Epithelial cell of proximal tubule (primary cell): Measurements from ENCODE around the gene BARX1. TPM values are rescaled to one million over a fixed set of nuclear protein-coding genes. Genes with fewer than 3 reads are reported as not detected.

Experiments used
- DNase-seq: peaks from one replicate; pipeline ENCODE4 v3.0.0-alpha.2; 2011; ENCODE audit warnings: low read depth
- H3K4me3 ChIP-seq: 2 replicates; pipeline ENCODE4 v1.5.1; 2011; ENCODE audit warnings: low read depth, mild to moderate bottlenecking, low read length
- total RNA-seq: library from RNA; depleted of rRNA; stranded (reverse); fragments of >200 nt; gene quantifications from 2 replicates; pipeline ENCODE4 v1.2.3, GENCODE V29; 2015
- TF ChIP-seq, protein P1 (sequence below): conservative IDR thresholded peaks from 2 replicates; pipeline ENCODE4 v1.5.1; 2012; ENCODE audit warnings: low read depth, mild to moderate bottlenecking, low read length

The BARX1 gene
- total RNA-seq, 1 donor from 2014 or later: not detected

DNA sequence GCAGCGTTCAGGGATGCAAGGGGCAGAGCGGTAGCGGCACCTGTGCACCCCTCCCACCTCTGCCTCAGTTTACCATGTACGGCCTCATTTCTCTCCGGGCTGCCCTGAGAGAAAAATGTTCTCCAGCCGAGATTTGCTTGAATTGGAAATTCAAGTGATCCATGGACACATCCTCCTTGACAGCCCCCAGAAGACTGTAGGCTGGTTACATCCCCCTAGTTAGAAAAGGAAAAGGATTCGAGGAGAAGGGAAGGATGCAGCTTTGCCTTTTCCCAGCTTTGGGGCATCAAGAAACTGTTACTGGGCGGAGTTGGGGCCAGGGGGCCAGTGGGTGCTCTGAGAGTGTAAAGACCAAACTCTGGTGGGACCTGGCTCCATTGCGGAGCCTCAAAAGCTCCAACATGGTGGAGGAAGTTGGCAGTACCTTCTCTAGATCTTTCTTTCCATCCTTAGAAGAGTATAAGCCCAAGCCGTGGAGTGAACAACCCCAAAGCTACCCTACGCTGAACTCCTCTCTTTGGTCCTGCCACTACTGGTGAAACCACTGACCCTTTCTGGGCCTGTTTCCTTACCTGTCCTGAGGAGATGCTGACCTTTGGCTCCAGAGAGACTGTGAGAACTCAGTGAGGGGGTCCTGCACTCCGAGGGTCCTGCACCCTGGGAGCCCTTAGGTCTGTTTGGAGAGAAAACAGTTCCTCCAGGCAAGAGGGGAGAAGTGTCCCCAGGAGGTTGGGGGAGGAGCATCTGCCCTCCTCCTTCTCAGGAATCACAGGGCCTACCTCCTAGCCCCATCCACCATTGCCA is 1.0 kb upstream of the BARX1 start:
- DNase-seq: no peak

DNA sequence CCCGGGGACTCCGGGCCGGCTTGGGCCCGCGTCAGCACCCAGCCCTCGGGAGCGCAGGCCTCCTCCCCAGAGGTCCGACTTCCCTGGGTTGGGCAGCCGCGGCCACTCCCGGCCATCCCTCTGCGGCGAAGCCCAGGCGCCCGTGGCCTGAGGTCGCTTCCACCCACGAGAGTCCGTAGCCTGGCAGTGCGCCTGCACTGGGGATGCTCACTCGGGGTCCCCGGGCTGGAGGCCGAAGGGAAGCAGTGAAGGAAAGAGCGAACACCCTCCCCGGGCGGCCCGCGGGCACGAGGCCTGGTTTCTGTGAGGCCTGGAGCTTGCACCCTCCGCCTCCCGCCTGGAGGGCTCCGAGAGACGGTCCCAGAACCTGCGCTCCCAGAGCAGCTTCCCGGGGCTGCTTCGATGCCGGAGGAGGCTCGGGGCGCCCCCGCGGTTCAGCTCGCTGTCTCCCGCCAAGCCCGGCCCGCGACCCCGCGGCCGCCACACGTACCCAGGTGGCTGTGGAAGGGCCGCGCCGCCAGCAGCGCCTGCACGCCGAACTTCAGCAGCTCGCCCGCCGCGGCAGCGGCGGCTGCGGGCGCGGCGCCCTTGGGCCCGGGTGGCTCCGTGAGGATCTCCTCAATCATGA is 607 bp downstream of the BARX1 start:
- DNase-seq: no peak
- TF ChIP-seq, protein P1, sequence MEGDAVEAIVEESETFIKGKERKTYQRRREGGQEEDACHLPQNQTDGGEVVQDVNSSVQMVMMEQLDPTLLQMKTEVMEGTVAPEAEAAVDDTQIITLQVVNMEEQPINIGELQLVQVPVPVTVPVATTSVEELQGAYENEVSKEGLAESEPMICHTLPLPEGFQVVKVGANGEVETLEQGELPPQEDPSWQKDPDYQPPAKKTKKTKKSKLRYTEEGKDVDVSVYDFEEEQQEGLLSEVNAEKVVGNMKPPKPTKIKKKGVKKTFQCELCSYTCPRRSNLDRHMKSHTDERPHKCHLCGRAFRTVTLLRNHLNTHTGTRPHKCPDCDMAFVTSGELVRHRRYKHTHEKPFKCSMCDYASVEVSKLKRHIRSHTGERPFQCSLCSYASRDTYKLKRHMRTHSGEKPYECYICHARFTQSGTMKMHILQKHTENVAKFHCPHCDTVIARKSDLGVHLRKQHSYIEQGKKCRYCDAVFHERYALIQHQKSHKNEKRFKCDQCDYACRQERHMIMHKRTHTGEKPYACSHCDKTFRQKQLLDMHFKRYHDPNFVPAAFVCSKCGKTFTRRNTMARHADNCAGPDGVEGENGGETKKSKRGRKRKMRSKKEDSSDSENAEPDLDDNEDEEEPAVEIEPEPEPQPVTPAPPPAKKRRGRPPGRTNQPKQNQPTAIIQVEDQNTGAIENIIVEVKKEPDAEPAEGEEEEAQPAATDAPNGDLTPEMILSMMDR: no peak
- no peak overlapping the region for H3K4me3 ChIP-seq

More for the DNA sequence above, 1.0 kb upstream of the BARX1 start:
- no peak overlapping the region for H3K4me3 ChIP-seq
- TF ChIP-seq, protein P1: no peak

DNA sequence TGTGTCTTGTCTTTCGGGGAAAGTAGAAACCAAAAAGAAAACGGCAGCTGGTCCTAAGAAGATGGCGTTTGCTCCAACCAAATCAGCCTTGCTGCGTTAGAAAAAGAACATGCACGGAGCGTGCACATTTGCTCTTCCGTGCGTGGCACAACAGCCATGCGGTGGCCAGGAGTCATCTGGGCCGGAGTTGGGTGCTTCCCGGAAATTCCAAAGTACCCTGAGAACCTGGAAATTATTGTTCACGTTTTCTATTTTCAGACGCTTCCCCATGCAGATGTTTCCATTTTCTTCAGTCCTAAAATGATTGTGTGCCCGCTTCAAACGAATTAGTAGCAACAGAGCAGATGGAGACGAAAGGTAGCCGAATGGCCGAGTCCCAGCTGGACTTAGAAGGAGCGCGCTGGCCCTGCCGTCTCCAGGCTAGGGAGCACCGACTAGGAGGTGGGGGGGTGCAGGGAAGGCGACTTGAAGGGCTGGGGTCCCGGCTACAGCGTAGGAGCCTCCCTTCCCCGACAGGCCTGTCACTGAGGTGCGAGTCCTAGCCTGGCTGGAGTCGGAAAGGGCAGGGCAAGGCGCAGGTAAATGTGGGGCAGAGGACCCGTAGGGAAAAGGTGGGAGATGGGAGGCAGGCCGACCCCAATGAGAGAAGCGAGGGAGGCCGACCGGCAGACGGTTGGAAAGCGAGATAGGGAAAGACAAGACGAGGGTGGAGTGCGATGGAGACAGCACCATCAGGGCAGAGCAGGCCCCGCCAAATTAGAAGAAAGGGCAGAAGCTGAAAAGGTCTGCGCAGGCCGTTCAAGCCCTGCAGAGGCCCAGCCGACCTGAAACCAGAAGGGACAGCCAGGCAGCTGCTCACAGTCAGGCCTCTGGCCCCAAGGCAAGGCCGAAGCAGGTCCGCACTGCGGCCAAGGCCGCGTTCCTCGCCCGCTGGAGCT is 1.4 kb downstream of the BARX1 start:
- H3K4me3 ChIP-seq: no peak overlapping the region
- DNase-seq: no peak
- TF ChIP-seq, protein P1: no peak

DNA sequence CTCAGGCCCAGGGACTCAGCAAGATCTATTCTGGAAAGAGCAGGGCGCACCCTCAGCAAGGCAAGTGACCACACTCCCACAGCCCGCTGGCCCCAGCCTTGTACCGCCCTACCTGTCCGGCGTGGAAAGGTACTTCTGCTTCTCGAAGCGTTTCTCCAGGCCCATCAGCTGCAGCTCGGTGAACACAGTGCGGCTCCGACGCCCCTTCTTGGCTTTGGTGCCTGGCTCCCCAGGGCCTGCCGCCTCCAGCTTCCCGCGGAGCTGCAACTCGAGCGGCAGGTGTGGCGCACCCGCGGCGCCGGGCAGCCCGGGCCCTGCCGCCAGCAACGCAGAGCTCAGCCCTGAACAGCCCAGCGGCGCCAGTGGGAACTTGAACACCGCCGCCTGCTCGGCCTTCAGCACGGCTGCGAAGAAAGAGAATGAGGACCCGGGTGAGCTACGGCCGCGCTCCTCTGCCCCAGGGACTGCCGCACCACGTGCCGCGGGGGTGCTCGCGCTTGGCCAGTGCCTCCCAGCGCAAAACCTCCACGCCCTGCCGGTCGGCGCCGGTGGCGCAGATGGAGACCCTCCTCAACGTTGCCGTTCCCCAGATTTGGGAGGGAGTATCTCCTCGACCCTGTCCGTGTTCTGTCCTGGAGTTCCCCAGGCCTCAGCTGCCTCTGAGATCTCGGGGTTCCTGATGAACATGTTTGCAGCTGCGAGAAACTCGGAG is 2.2 kb downstream of the BARX1 start:
- H3K4me3 ChIP-seq: no peak overlapping the region
- TF ChIP-seq, protein P1: no peak
- DNase-seq: no peak

DNA sequence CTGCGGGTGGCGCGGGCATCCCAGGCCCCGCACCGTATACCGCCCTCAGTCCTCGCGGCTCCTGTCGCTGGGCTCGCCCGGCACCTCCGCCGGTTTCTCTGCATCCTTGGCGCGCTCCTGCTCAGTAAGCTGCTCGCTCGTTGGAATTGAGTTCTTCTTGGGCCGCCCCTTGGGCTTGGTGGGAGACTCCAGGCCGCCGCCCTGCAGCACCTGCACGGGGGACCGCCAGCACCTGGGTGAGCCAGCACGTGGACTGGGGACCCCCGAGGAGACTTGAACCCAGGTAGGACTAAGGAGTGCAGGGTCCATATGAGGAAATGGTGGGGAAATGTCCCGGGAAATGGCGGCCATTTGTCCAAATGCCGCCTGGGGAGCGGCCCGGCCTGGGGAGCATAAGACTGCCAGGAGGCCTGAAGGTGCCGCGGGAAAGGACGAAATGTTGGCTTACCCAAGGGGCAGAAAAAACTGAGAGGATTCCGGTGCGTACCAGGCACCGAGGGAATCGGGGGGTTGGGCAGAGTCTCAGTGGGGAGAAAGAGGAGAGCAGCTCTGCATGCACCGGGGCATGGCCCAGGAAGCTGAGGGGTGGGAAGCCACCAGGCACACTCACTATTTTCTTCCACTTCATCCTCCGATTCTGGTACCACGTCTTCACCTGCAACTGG is 2.9 kb downstream of the BARX1 start:
- TF ChIP-seq, protein P1: no peak
- no peak overlapping the region for H3K4me3 ChIP-seq
- no peak for DNase-seq

DNA sequence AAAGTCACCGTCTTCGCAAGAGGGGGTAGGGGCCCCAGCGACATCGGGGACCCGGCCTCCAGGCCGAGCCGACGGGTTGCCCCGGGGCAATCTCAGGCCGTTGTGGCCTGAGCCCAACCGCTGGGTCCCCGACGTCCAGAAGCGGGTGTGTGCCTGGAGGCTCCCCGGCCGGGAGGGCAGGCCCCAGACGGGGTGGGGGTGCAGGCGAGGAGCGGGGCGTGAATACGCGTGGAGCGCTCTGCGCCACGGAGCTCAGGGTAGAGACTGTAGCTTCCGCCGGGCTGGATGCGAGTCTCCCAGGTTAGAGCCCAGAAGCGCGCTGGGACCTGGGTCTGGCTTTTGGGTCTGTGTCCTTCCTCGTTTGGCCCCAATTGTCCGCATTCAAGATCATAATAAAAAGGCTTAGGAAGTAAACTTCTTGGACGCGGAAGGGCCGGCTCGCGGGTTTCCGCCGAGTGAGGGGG is 3.5 kb downstream of the BARX1 start:
- no peak overlapping the region for H3K4me3 ChIP-seq
- TF ChIP-seq, protein P1: no peak
- DNase-seq: no peak
